HEK293 (cell line): ENCODE data around the gene BBS12.

ENCODE experiments used
- CTCF ChIA-PET: fragments of 350-600 bp; formaldehyde crosslinking; extraction: SDS; loops from one replicate; lab custom pipeline; 2021; ENCODE audit warnings: antibody characterized with exemption; lab: Yijun Ruan, JAX
- POLR2A ChIA-PET: fragments of 300-600 bp; formaldehyde crosslinking; extraction: SDS; loops from one replicate; lab custom pipeline; 2020; ENCODE audit warnings: antibody characterized with exemption, inconsistent platforms; lab: Yijun Ruan, JAX
- H3K27ac ChIP-seq: fragments of 200-500 bp; sonication (Bioruptor generic); 2 replicates; pipeline ENCODE4 v1.5.1; 2014; ENCODE audit warnings: low read depth, low read length, control low read depth, inconsistent platforms; ENCODE audit errors: extremely low read depth
- H3K36me3 ChIP-seq, 2 experiments: fragments of 200-500 bp in 1 of 2; sonication (Bioruptor generic) in 1 of 2; 1 replicate in 1 of 2; 2 replicates in 1 of 2; pipeline ENCODE4 v1.5.1; 2014 to 2017; ENCODE audit warnings: inconsistent platforms in 2 of 2, low read length in 2 of 2; ENCODE audit not compliant: control insufficient read depth in 2 of 2, insufficient read depth in 1 of 2
- H3K4me1 ChIP-seq: fragments of 200-500 bp; sonication (Bioruptor generic); 2 replicates; pipeline ENCODE4 v1.5.1; 2014; ENCODE audit warnings: mild to moderate bottlenecking, low read length, inconsistent platforms; ENCODE audit not compliant: control insufficient read depth, insufficient read depth
- H3K4me3 ChIP-seq: 2 replicates; pipeline ENCODE4 v1.5.1; 2011; ENCODE audit warnings: low read depth, mild to moderate bottlenecking, control low read depth, low read length, moderate library complexity
- H3K9me3 ChIP-seq: fragments of 200-500 bp; sonication (Bioruptor generic); 2 replicates; pipeline ENCODE4 v1.5.1; 2014; ENCODE audit warnings: low read depth, low read length, inconsistent platforms; ENCODE audit not compliant: control insufficient read depth, insufficient read depth
- GLI4 ChIP-seq: fragments of 450-650 bp; formaldehyde crosslinking; IDR thresholded peaks from 2 replicates; pipeline ENCODE4 v1.5.1; 2016; ENCODE audit warnings: missing biosample characterization, missing genetic modification characterization
- GLIS1 ChIP-seq: fragments of 450-650 bp; formaldehyde crosslinking; IDR thresholded peaks from 2 replicates; pipeline ENCODE4 v1.5.1; 2016; ENCODE audit warnings: missing biosample characterization, missing genetic modification characterization
- KLF10 ChIP-seq: fragments of 450-650 bp; IDR thresholded peaks from 2 replicates; pipeline ENCODE4 v1.5.1; 2018; ENCODE audit warnings: missing biosample characterization, mild to moderate bottlenecking, missing genetic modification characterization
- PATZ1 ChIP-seq: fragments of 450-650 bp; formaldehyde crosslinking; IDR thresholded peaks from 2 replicates; pipeline ENCODE4 v1.5.1; 2016; ENCODE audit warnings: missing biosample characterization, missing genetic modification characterization
- PRDM1 ChIP-seq: fragments of 450-650 bp; formaldehyde crosslinking; IDR thresholded peaks from 2 replicates; pipeline ENCODE4; 2016; ENCODE audit warnings: missing biosample characterization, missing genetic modification characterization
- PRDM6 ChIP-seq: fragments of 450-650 bp; formaldehyde crosslinking; IDR thresholded peaks from 2 replicates; pipeline ENCODE4 v1.5.1; 2017; ENCODE audit warnings: missing biosample characterization, missing genetic modification characterization
- SP2 ChIP-seq: fragments of 450-650 bp; formaldehyde crosslinking; IDR thresholded peaks from 2 replicates; pipeline ENCODE4 v1.5.1; 2016; ENCODE audit warnings: missing biosample characterization, missing genetic modification characterization
- SP3 ChIP-seq: fragments of 450-650 bp; formaldehyde crosslinking; IDR thresholded peaks from 2 replicates; pipeline ENCODE4 v1.5.1; 2016; ENCODE audit warnings: missing biosample characterization, missing genetic modification characterization
- WT1 ChIP-seq: fragments of 450-650 bp; formaldehyde crosslinking; IDR thresholded peaks from 2 replicates; pipeline ENCODE4 v1.5.1; 2016; ENCODE audit warnings: missing biosample characterization, missing genetic modification characterization
- ZBTB17 ChIP-seq: fragments of 450-650 bp; formaldehyde crosslinking; IDR thresholded peaks from 2 replicates; pipeline ENCODE4 v1.5.1; 2016; ENCODE audit warnings: missing biosample characterization, missing genetic modification characterization
- ZBTB8A ChIP-seq: fragments of 450-650 bp; formaldehyde crosslinking; IDR thresholded peaks from 2 replicates; pipeline ENCODE4 v1.5.1; 2016; ENCODE audit warnings: missing biosample characterization, missing genetic modification characterization
- ZFP3 ChIP-seq: fragments of 450-650 bp; formaldehyde crosslinking; IDR thresholded peaks from 2 replicates; pipeline ENCODE4 v1.5.1; 2016; ENCODE audit warnings: low read depth, missing biosample characterization, missing genetic modification characterization
- ZNF16 ChIP-seq: fragments of 450-650 bp; formaldehyde crosslinking; IDR thresholded peaks from 2 replicates; pipeline ENCODE4 v1.5.1; 2016; ENCODE audit warnings: low read depth, missing biosample characterization, missing genetic modification characterization
- ZNF18 ChIP-seq: fragments of 450-650 bp; formaldehyde crosslinking; IDR thresholded peaks from 2 replicates; pipeline ENCODE4 v1.5.1; 2016; ENCODE audit warnings: missing biosample characterization, missing genetic modification characterization
- ZNF2 ChIP-seq: fragments of 450-650 bp; formaldehyde crosslinking; IDR thresholded peaks from 2 replicates; pipeline ENCODE4 v1.5.1; 2016; ENCODE audit warnings: missing biosample characterization, missing genetic modification characterization
- ZNF223 ChIP-seq: fragments of 450-650 bp; formaldehyde crosslinking; IDR thresholded peaks from 2 replicates; pipeline ENCODE4 v1.5.1; 2016; ENCODE audit warnings: missing biosample characterization, missing genetic modification characterization
- ZNF274 ChIP-seq, 2 experiments: fragments of 200-500 bp in 1 of 2; fragments of 450-650 bp in 1 of 2; sonication (Bioruptor generic) in 1 of 2; formaldehyde crosslinking in 1 of 2; IDR thresholded peaks; 2 replicates each; pipeline versions ENCODE4 v1.5.1 to v1.6.1; 2014 to 2016; ENCODE audit warnings: borderline replicate concordance in 1 of 2, inconsistent platforms in 1 of 2, low read length in 1 of 2, missing biosample characterization in 1 of 2, missing genetic modification characterization in 1 of 2
- ZNF311 ChIP-seq: fragments of 450-650 bp; formaldehyde crosslinking; IDR thresholded peaks from 2 replicates; pipeline ENCODE4 v1.5.1; 2017; ENCODE audit warnings: missing biosample characterization, missing genetic modification characterization, borderline replicate concordance
- ZNF324 ChIP-seq: fragments of 450-650 bp; formaldehyde crosslinking; IDR thresholded peaks from 2 replicates; pipeline ENCODE4 v1.5.1; 2016; ENCODE audit warnings: missing biosample characterization, missing genetic modification characterization
- ZNF449 ChIP-seq: fragments of 450-650 bp; formaldehyde crosslinking; IDR thresholded peaks from 2 replicates; pipeline ENCODE4 v1.5.1; 2017; ENCODE audit warnings: missing biosample characterization, mild to moderate bottlenecking, missing genetic modification characterization, moderate library complexity
- ZNF521 ChIP-seq: fragments of 450-650 bp; formaldehyde crosslinking; IDR thresholded peaks from 2 replicates; pipeline ENCODE4 v1.5.1; 2017; ENCODE audit warnings: missing biosample characterization, mild to moderate bottlenecking, missing genetic modification characterization
- ZNF701 ChIP-seq: fragments of 450-650 bp; formaldehyde crosslinking; IDR thresholded peaks from 2 replicates; pipeline ENCODE4 v1.5.1; 2016; ENCODE audit warnings: missing biosample characterization, missing genetic modification characterization
- ZNF747 ChIP-seq: fragments of 450-650 bp; formaldehyde crosslinking; IDR thresholded peaks from 2 replicates; pipeline ENCODE4 v1.5.1; 2016; ENCODE audit warnings: missing biosample characterization, missing genetic modification characterization
- ZNF785 ChIP-seq: fragments of 450-650 bp; formaldehyde crosslinking; IDR thresholded peaks from 2 replicates; pipeline ENCODE4 v1.5.1; 2016; ENCODE audit warnings: missing biosample characterization, missing genetic modification characterization
- ZNF830 ChIP-seq: fragments of 450-650 bp; IDR thresholded peaks from 2 replicates; pipeline ENCODE4 v1.5.0; 2018; ENCODE audit warnings: missing biosample characterization, missing genetic modification characterization, low read depth, mild to moderate bottlenecking, moderate library complexity
- TF ChIP-seq, protein P1 (sequence below): fragments of 450-650 bp; formaldehyde crosslinking; IDR thresholded peaks from 2 replicates; pipeline ENCODE4 v1.5.1; 2016; ENCODE audit warnings: missing biosample characterization, missing genetic modification characterization
- TF ChIP-seq, protein P2 (sequence below): fragments of 450-650 bp; formaldehyde crosslinking; IDR thresholded peaks from 2 replicates; pipeline ENCODE4 v1.5.1; 2016; ENCODE audit warnings: missing biosample characterization, missing genetic modification characterization

BBS12 gene

DNA sequence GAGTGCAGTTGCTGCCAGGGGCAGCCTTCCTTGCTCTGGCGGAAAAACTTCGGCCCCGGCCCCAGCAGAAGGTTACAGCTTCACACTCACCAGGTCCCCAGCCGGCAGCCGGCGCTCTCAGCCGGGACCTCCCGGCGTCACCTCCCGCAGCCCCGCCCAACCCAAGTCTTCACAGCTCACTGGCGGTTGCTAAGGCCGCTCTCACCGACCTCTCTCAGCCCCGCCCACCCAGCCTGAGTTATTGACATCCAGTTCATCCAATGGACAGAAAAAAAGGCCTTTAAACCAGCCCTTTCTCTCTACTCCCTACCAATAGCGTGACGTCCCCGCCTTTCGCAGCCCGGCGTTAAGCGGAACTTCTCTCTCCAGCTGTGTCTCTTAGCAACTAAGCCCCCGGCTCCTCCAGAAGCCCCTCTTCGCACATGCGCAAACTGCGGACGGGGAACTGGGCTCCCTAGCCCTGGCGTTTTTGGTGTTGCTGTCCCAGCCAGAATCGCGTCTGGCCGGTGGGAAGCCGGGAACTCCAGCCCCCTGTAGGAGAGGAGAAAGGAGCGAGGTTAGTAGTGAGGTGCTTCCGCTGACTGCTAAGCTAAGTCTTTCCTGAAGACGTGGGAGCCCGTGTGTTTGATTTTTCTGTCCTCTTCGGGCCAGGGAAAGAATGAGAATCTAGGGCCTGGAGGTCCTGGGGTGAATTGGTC is at the start of gene BBS12:
Gene BBS12 (plus strand): TSS at position 376 of the 698 bp plus-strand sequence. CDS start 9,189 bp downstream, outside the sequence.
- H3K27ac ChIP-seq, result peak within 1 kb of the TSS; percentile 13; the same call in 1 of the 2 replicates
- ChIA-PET POLR2A (interaction anchor here (0.9 to 1.3 kb wide), 3 partner anchors 12 to 190 kb away, joined by 3 to 6 read pairs (median 3); partner anchors contain the start of gene NUDT6), CTCF (interaction anchor here (0.5 to 2.2 kb wide), 4 partner anchors 10 to 46 kb away, joined by 3 to 7 read pairs (median 4); no protein-coding TSS in a partner anchor)
- no peaks in the 10 kb centered on the region for H3K9me3 ChIP-seq
- H3K36me3 ChIP-seq, result no peaks in the 10 kb centered on the region
- no peaks in the 10 kb centered on the region for H3K4me1 ChIP-seq
- H3K4me3 ChIP-seq, result peak within 1 kb of the TSS; percentile 65
- no peak for TF ChIP-seq ZNF16
- TF ChIP-seq ZNF324, result no peak
- no peak for TF ChIP-seq ZNF2 (tag by site-specific recombination)
- peak; percentile 67; the same call in 1 of the 2 replicates for TF ChIP-seq GLIS1 (tag by site-specific recombination)
- no peak for TF ChIP-seq GLI4 (tag by site-specific recombination)
- TF ChIP-seq KLF10 (tag by site-specific recombination), result no peak
- no peak for TF ChIP-seq WT1 (tag by site-specific recombination)
- TF ChIP-seq ZNF785, result no peak
- TF ChIP-seq ZNF449 (tag by site-specific recombination), result no peak
- TF ChIP-seq ZNF18, result peak; percentile 74
- peak; percentile 97 for TF ChIP-seq SP2 (tag by site-specific recombination)
- TF ChIP-seq PRDM1 (tag by site-specific recombination), result 0 out of 2 replicates have a peak, but pooled peaks have one; percentile 15
- TF ChIP-seq SP3 (tag by site-specific recombination), result peak; percentile 89
- TF ChIP-seq ZNF747, result no peak
- TF ChIP-seq ZNF274 (IDR thresholded peaks at IDR 0.05; ENCODE audit: low read length), result no peak
- TF ChIP-seq ZNF274 (tag by site-specific recombination; IDR thresholded peaks at IDR 0.05; ENCODE audit: borderline replicate concordance), result no peak
- TF ChIP-seq ZBTB8A, result no peak
- TF ChIP-seq PRDM6, result no peak
- TF ChIP-seq, protein P1, sequence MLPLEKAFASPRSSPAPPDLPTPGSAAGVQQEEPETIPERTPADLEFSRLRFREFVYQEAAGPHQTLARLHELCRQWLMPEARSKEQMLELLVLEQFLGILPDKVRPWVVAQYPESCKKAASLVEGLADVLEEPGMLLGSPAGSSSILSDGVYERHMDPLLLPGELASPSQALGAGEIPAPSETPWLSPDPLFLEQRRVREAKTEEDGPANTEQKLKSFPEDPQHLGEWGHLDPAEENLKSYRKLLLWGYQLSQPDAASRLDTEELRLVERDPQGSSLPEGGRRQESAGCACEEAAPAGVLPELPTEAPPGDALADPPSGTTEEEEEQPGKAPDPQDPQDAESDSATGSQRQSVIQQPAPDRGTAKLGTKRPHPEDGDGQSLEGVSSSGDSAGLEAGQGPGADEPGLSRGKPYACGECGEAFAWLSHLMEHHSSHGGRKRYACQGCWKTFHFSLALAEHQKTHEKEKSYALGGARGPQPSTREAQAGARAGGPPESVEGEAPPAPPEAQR (tag by site-specific recombination), result no peak
- TF ChIP-seq PATZ1 (tag by site-specific recombination), result peak; percentile 52; the same call in 1 of the 2 replicates
- peak; percentile 58; the same call in 1 of the 2 replicates for TF ChIP-seq ZBTB17 (tag by site-specific recombination)
- TF ChIP-seq, protein P2, sequence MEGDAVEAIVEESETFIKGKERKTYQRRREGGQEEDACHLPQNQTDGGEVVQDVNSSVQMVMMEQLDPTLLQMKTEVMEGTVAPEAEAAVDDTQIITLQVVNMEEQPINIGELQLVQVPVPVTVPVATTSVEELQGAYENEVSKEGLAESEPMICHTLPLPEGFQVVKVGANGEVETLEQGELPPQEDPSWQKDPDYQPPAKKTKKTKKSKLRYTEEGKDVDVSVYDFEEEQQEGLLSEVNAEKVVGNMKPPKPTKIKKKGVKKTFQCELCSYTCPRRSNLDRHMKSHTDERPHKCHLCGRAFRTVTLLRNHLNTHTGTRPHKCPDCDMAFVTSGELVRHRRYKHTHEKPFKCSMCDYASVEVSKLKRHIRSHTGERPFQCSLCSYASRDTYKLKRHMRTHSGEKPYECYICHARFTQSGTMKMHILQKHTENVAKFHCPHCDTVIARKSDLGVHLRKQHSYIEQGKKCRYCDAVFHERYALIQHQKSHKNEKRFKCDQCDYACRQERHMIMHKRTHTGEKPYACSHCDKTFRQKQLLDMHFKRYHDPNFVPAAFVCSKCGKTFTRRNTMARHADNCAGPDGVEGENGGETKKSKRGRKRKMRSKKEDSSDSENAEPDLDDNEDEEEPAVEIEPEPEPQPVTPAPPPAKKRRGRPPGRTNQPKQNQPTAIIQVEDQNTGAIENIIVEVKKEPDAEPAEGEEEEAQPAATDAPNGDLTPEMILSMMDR (tag by site-specific recombination), result peak; percentile 49
- TF ChIP-seq ZFP3 (tag by site-specific recombination), result no peak
- no peak for TF ChIP-seq ZNF521 (tag by site-specific recombination)
- TF ChIP-seq ZNF311 (tag by site-specific recombination), result no peak
- no peak for TF ChIP-seq ZNF701
- TF ChIP-seq ZNF830 (tag by site-specific recombination), result no peak
- no peak for TF ChIP-seq ZNF223 (tag by site-specific recombination)
